ENCODE results near the gene PAGE4.
A peak's percentile ranks its signal among the peaks of the same experiment; 100 is the strongest.

The PAGE4 gene

DNA sequence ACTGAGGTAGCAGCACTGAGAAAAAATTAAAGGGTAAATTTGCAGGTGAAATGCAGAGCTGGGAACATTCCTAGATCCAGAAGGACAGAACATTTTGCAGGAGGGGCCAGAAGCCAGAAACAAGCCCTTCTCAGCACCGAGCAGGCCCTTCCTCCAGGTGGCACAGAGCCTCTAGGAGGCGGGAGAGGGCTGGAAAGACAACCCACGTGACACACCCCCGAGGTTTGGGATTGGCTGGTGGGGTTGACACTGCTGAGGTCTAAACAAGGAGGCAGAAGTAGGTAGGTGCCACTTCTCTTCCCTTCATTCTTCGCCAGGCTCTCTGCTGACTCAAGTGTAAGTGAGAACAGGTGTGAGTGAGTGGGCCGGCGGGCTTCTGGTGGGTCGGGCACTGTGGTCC, at the start of gene PAGE4:
PAGE4 (plus strand) TSS at position 288 of the 400 bp plus-strand sequence. CDS start 1,126 bp downstream, outside the sequence.
- DNase-seq, result no peak

- no peak for DNase-seq
These were observed 44.3 kb upstream of the PAGE4 start for GRCh38 chrX:49784747-49785280.

DNA sequence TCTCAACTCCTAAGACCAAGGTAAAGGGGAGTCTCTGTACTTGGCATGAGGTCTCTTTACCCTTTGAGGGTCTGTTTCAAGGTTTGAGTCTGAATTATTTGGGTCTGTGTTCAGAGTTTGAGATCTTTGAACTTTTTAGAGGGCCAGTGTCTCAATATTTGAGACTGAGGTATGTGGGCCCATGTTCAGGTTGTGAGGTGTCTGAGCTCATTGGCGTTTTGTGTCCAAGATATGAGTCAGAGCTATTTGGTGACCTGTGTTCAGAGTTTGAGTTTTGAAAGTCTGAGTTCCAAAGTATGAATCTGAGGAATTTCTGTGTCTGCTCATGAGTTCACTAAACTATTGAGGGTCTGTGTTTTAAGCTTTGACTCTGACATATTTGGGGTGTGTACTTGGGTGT, 36.7 kb upstream of the PAGE4 start:
- DNase-seq, result no peak

- DNase-seq, result no peak
These were observed 35.4 kb upstream of the PAGE4 start for GRCh38 chrX:49793686-49794085.

DNA sequence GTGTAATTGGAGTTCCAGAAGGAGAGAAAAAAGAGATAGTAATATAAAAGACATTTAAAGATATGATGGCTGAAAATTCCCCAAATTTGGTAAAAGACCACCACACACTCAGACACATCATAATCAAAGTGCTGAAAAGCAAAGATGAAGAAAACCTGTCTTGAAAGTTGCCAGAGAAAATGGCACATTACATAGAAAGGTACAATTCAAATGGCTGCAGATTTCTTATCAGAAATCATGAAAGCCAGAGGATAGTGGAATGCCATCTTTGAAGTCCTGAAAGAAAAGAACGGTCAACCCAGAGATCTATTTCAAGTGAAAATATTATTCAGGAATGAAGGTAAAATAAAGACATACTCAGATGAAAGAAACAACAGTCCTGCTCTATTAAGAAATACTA, 29.3 kb upstream of the PAGE4 start:
- DNase-seq, result no peak

- DNase-seq, result peak; percentile 37
These were observed 19.0 kb upstream of the PAGE4 start for GRCh38 chrX:49809891-49810632.

DNA sequence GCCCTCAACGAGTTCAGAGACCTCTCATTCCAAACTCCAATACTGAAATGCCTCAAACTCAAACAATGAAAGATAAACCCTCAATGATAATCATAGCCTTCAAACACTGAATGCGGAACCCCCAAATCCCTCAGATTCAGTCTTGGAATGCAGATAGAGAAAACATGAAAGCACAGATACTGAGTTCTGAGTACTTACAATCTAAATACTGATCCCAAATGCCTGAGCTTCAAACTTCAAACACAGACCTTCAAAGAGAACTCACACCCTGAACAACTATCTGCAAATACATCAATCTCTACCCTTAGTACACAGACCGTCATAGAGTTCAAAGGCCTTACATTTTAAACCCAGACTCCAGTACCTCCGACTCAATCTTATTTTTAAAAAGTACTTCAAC, 16.9 kb upstream of the PAGE4 start:
- no peak for DNase-seq

DNA sequence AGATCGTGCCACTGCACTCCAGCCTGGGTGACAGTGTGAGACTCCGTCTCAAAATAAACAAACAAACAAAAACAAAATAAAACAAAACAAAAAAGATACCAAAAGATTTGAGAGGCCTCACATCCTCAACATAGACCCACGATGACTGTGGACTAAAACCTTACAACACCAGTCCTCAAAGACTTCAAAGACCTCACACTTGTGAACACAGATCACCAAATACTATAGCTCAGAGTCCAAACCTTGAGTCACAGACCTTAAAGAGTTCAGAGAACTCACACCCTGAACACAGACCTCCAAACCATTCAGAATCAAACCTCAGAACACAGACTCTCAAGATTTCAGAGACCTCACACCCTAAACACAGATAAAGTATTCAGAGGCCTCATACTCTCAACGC, 12.7 kb upstream of the PAGE4 start:
- DNase-seq, result no peak

- DNase-seq, result peak; percentile 24
These were observed 9.3 kb downstream of the PAGE4 start for GRCh38 chrX:49838374-49838773.

- peak; percentile 62 for DNase-seq
These were observed 11.6 kb downstream of the PAGE4 start for GRCh38 chrX:49840679-49841078.

DNA sequence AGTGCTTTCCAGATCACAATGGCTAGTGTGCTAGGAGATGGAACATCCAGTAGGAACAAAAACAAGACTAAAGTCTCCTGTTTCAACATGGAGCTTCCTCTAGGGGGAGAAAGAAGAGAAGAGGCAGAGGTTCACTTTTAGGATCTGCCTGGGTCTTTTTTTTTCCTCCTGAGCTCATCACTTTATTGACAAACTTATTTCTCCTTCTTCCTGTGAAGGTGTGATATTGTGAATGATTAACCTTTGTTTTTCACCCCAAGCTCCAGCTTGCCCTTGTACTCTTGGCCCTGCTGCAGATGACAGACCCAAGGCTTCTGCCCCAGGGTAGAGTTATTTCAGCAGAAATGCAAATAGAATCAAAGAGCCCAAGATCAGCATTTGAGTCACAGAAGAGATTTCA, 13.5 kb downstream of the PAGE4 start:
- no peak for DNase-seq

- no peak for DNase-seq
These were observed 15.5 kb downstream of the PAGE4 start for GRCh38 chrX:49844611-49845010.

DNA sequence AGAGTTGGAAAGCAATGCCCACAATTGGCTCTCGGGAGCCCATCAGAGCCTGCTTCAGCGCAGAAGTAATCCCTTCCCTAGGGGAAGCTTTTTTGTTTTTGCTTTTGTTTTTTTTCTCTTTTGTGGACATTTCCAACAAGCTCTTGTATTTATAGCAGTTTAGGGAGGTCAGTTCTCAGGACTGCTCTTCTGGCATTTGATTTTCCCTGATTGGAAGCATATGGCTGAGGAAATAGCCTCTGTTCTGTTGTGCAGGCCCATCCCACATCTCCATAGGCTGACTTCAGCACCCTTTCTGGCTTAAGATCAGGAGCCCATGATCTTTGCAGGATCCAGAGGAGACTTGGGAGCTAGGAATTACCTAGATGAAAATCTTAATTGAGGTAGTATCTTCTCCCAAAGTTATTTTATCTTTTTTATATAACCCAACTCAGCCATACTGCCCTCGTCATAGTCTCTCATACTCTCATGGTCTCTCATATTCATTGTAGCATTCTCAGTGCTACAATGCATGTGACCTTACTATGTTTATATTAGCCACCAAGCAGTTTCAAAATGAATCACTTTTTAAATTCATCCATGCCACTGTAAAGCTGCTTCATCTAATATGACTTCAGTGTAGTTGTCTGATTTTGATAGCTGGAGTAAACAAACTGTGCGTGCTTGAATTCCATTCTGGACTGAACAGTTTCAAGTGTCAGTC, 16.7 kb downstream of the PAGE4 start:
- no peak for DNase-seq

DNA sequence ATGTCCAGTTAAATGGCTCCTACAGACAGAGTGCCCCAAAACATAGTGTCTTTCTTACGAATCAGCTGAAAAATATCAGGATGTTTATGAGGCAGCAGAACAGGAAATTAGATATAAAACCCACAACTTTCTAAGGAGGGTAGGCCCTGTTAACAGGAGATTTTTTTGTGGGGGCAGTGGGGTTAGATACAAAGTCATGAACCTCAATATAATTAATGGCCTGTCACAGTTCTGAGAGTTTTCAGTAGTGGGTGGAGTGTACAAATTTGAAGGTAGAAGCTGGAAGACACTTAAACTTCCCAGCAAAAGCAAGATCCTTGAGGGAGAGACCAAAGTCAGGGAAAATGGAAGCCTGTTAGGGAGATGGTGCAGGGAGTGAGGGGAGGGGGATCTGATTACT, 17.4 kb downstream of the PAGE4 start:
- DNase-seq, result no peak

- no peak for DNase-seq
These were observed 19.2 kb downstream of the PAGE4 start for GRCh38 chrX:49848275-49848674.

- no peak for DNase-seq
These were observed 20.9 kb downstream of the PAGE4 start for GRCh38 chrX:49850028-49850427.

DNA sequence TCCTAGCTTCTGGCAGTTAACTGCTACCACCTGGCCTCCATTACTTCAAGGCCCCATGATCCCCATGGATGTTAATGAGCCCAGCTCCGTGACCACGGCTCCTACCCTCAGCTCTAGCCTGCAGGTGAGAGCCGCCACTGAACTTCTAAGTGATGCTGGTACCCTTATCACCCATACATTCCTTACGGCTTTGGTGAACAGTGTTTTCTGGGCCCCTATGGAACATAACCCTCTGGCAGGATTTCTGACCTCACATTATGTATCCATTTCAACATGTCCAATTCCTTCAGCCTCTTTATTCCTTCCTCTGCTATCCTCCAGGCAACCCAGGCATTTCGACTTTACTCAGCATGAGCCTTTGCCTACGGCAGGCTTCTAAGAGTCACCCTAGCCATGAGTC, 24.6 kb downstream of the PAGE4 start:
- DNase-seq, result no peak

- DNase-seq, result no peak
These were observed 27.7 kb downstream of the PAGE4 start for GRCh38 chrX:49856819-49857218.

DNA sequence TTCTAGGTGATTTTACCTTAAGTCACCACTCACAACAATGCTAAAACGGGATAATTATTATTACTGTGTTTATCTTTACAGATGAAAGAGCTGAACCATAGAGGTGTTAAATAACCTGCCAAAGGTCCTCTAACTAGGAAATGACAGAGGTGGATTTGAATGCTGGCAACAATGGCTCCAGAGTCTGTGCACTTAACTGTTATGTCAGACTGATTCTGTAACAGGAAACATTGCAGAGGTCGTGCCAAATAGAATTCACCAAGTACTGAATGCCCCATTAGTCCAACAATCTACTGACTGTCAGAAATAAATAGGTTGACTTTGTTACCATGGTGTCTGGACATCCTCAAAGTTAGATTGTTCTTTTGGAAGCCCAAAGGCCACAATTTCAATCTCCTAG, 29.2 kb downstream of the PAGE4 start:
- DNase-seq, result no peak

DNA sequence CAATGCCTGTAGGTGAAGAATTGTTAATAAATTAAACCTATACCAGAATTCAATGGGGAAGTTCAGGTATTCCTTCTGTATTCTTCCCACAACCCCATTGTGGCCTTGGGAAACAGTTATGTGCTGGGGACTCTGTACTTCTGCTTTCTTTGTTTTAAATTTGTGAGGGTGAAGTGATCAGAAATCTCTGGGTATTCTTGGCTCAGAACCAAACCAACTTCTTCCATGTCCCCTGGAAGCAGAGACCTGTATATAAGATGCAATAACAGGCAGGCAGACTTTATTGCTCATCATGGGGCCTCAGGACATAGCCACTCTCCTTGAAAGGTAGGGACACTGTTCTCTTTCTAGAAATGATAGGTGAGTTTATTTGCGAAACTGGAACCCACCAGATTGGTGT, 30.4 kb downstream of the PAGE4 start:
- no peak for DNase-seq

GRCh38 chrX:49860867-49861535, 31.9 kb downstream of the PAGE4 start:
- DNase-seq, result no peak

DNA sequence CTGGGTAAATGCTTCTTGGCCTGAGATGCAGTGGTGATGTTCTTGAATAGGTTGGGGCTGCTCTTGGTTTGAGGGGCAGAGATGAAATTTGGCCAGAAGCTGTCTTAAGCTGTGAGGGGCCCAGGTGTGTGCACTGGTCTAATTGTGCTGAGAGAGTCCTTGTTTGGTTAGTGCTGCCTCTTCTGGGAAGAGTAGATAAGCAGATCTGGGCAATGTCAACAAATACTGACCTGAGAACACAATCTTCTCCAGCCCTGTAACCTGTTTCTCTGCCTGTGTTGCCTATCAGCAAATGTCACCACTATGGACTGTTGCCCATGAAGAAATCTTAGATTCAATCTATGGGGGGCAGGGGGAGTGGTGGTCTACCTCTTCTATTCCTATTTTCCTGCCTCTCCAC, 33.0 kb downstream of the PAGE4 start:
- DNase-seq, result no peak

DNA sequence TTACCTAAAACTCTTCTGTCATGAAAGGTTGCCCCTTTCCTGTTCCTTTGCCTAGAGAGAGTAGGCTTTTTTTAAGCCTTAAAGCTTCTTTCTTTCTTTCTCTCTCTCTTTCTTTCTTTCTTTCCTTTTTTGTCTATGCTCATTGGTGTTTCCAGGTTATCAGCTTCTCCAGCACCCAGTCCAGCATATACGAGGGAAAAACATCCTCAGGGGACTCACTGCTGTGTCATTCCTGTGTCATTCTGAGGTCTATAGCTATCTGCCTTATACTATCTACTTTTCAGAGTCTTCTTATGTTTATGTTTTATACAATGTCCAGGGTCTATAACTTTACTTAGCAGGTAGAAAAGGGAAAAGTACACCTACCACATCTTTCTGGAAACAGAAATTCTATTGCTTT, 39.6 kb downstream of the PAGE4 start:
- DNase-seq, result no peak

- DNase-seq, result no peak
These were observed 47.6 kb downstream of the PAGE4 start for GRCh38 chrX:49876750-49877149.

Measured in femur (tissue), 1 donor.